Measurements from ENCODE around the gene UVRAG. TPM values are rescaled to one million over a fixed set of nuclear protein-coding genes. Genes with fewer than 3 reads are reported as not detected.

Gene UVRAG
- total and polyA plus RNA-seq, 5 donors from 2014 or later, result 13.7 to 37.2 (median 16.6) TPM

GRCh38 chr11:75859614-75860013, 44.6 kb downstream of the UVRAG start:
- Mint-ChIP-seq H3K4me3 (no peak overlapping the region), H3K27me3 (no peaks in the 10 kb centered on the region), H3K9me3 (no peaks in the 10 kb centered on the region), H3K27ac (no peak overlapping the region), H3K36me3 (peaks cover 24% of the 10 kb centered on the region), H3K4me1 (peaks cover 4 to 21% (median 13%) of the 10 kb centered on the region in 4 donors)
- Histone ChIP-seq H3K9me3 (ENCODE audit: control insufficient read depth in 2 of 2, low read length in 2 of 2) (no peaks in the 10 kb centered on the region), H3K36me3 (ENCODE audit: control insufficient read depth, insufficient read depth, low read length) (peaks cover 6% of the 10 kb centered on the region), H3K27me3 (ENCODE audit: control insufficient read depth, insufficient read depth, low read length) (no peaks in the 10 kb centered on the region), H3K4me3 (ENCODE audit: low read depth, low read length) (no peak overlapping the region), H3K4me1 (ENCODE audit: control insufficient read depth, insufficient read depth, low read length, poor library complexity, severe bottlenecking) (no peaks in the 10 kb centered on the region), H3K27ac (ENCODE audit: insufficient read depth, low read length, poor library complexity, severe bottlenecking) (no peak overlapping the region)
- ATAC-seq (ENCODE audit: low read depth in 2 of 2), result no peak
- no peak for DNase-seq

- DNase-seq (no peak), ATAC-seq (ENCODE audit: low read depth in 2 of 2) (no peak)
- H3K36me3 Mint-ChIP-seq, result peaks cover 8% of the 10 kb centered on the region
- peaks cover 2 to 13% (median 10%) of the 10 kb centered on the region in 4 donors for H3K4me1 Mint-ChIP-seq
- H3K27me3 Mint-ChIP-seq, result no peaks in the 10 kb centered on the region
- H3K4me3 Mint-ChIP-seq, result no peak overlapping the region
- no peaks in the 10 kb centered on the region for H3K9me3 Mint-ChIP-seq
- no peak overlapping the region for H3K4me3 ChIP-seq (ENCODE audit: low read depth, low read length)
- no peaks in the 10 kb centered on the region for H3K27me3 ChIP-seq (ENCODE audit: control insufficient read depth, insufficient read depth, low read length)
- H3K4me1 ChIP-seq (ENCODE audit: control insufficient read depth, insufficient read depth, low read length, poor library complexity, severe bottlenecking), result peaks cover under 1% of the 10 kb centered on the region
- no peaks in the 10 kb centered on the region for H3K9me3 ChIP-seq (ENCODE audit: control insufficient read depth in 2 of 2, low read length in 2 of 2)
- peaks cover 2% of the 10 kb centered on the region for H3K36me3 ChIP-seq (ENCODE audit: control insufficient read depth, insufficient read depth, low read length)
- no peak overlapping the region for H3K27ac ChIP-seq (ENCODE audit: insufficient read depth, low read length, poor library complexity, severe bottlenecking)
- H3K27ac Mint-ChIP-seq, result peak overlapping the region in 1 of 3 donors; percentile 1
Measured at GRCh38 chr11:75862437-75862836, 47.4 kb downstream of the UVRAG start.

GRCh38 chr11:75867778-75868374, 52.9 kb downstream of the UVRAG start:
- H3K4me3 ChIP-seq (ENCODE audit: low read depth, low read length), result no peak overlapping the region
- H3K4me3 Mint-ChIP-seq, result no peak overlapping the region
- no peaks in the 10 kb centered on the region for H3K9me3 ChIP-seq (ENCODE audit: control insufficient read depth in 2 of 2, low read length in 2 of 2)
- no peaks in the 10 kb centered on the region for H3K36me3 ChIP-seq (ENCODE audit: control insufficient read depth, insufficient read depth, low read length)
- peaks cover 3% of the 10 kb centered on the region for H3K4me1 ChIP-seq (ENCODE audit: control insufficient read depth, insufficient read depth, low read length, poor library complexity, severe bottlenecking)
- DNase-seq, result peak; percentile 35 to 73 (median 58)
- H3K9me3 Mint-ChIP-seq, result no peaks in the 10 kb centered on the region
- H3K27me3 ChIP-seq (ENCODE audit: control insufficient read depth, insufficient read depth, low read length), result no peaks in the 10 kb centered on the region
- H3K4me1 Mint-ChIP-seq, result peaks cover 6 to 22% (median 12%) of the 10 kb centered on the region in 4 donors
- peaks cover 6% of the 10 kb centered on the region for H3K36me3 Mint-ChIP-seq
- no peak overlapping the region for H3K27ac ChIP-seq (ENCODE audit: insufficient read depth, low read length, poor library complexity, severe bottlenecking)
- H3K27me3 Mint-ChIP-seq, result no peaks in the 10 kb centered on the region
- peak overlapping the region in 1 of 3 donors; percentile 72 for H3K27ac Mint-ChIP-seq
- peak; percentile 55 to 60 for ATAC-seq (ENCODE audit: low read depth in 2 of 2)

GRCh38 chr11:75868990-75869389, 54.0 kb downstream of the UVRAG start:
- no peak overlapping the region for H3K27ac ChIP-seq (ENCODE audit: insufficient read depth, low read length, poor library complexity, severe bottlenecking)
- H3K4me1 ChIP-seq (ENCODE audit: control insufficient read depth, insufficient read depth, low read length, poor library complexity, severe bottlenecking), result peaks cover 3% of the 10 kb centered on the region
- no peak overlapping the region for H3K4me3 ChIP-seq (ENCODE audit: low read depth, low read length)
- H3K27me3 ChIP-seq (ENCODE audit: control insufficient read depth, insufficient read depth, low read length), result no peaks in the 10 kb centered on the region
- Mint-ChIP-seq H3K27ac (no peak overlapping the region), H3K27me3 (no peaks in the 10 kb centered on the region), H3K4me3 (no peak overlapping the region), H3K36me3 (peaks cover 6% of the 10 kb centered on the region), H3K9me3 (no peaks in the 10 kb centered on the region), H3K4me1 (peaks cover 15 to 23% (median 16%) of the 10 kb centered on the region in 4 donors)
- no peak for ATAC-seq (ENCODE audit: low read depth in 2 of 2)
- no peaks in the 10 kb centered on the region for H3K36me3 ChIP-seq (ENCODE audit: control insufficient read depth, insufficient read depth, low read length)
- H3K9me3 ChIP-seq (ENCODE audit: control insufficient read depth in 2 of 2, low read length in 2 of 2), result no peaks in the 10 kb centered on the region
- DNase-seq, result no peak

GRCh38 chr11:75869661-75870455, 54.8 kb downstream of the UVRAG start:
- H3K36me3 Mint-ChIP-seq, result peaks cover 6% of the 10 kb centered on the region
- Histone ChIP-seq H3K36me3 (ENCODE audit: control insufficient read depth, insufficient read depth, low read length) (no peaks in the 10 kb centered on the region), H3K27ac (ENCODE audit: insufficient read depth, low read length, poor library complexity, severe bottlenecking) (no peak overlapping the region), H3K27me3 (ENCODE audit: control insufficient read depth, insufficient read depth, low read length) (no peaks in the 10 kb centered on the region), H3K4me1 (ENCODE audit: control insufficient read depth, insufficient read depth, low read length, poor library complexity, severe bottlenecking) (peaks cover 3% of the 10 kb centered on the region), H3K4me3 (ENCODE audit: low read depth, low read length) (no peak overlapping the region), H3K9me3 (ENCODE audit: control insufficient read depth in 2 of 2, low read length in 2 of 2) (no peaks in the 10 kb centered on the region)
- no peak overlapping the region for H3K27ac Mint-ChIP-seq
- H3K4me3 Mint-ChIP-seq, result no peak overlapping the region
- peaks cover 15 to 26% (median 17%) of the 10 kb centered on the region in 4 donors for H3K4me1 Mint-ChIP-seq
- no peaks in the 10 kb centered on the region for H3K27me3 Mint-ChIP-seq
- ATAC-seq (ENCODE audit: low read depth in 2 of 2), result no peak
- H3K9me3 Mint-ChIP-seq, result no peaks in the 10 kb centered on the region
- DNase-seq, result no peak

- ATAC-seq (ENCODE audit: low read depth in 2 of 2) (no peak), DNase-seq (no peak)
- no peak overlapping the region for H3K4me3 Mint-ChIP-seq
- no peaks in the 10 kb centered on the region for H3K27me3 ChIP-seq (ENCODE audit: control insufficient read depth, insufficient read depth, low read length)
- H3K27me3 Mint-ChIP-seq, result no peaks in the 10 kb centered on the region
- H3K9me3 Mint-ChIP-seq, result no peaks in the 10 kb centered on the region
- H3K27ac Mint-ChIP-seq, result peak overlapping the region in 2 of 3 donors; percentile 37 to 76
- H3K4me1 Mint-ChIP-seq, result peaks cover 11 to 33% (median 20%) of the 10 kb centered on the region in 4 donors
- H3K9me3 ChIP-seq (ENCODE audit: control insufficient read depth in 2 of 2, low read length in 2 of 2), result no peaks in the 10 kb centered on the region
- no peaks in the 10 kb centered on the region for H3K36me3 ChIP-seq (ENCODE audit: control insufficient read depth, insufficient read depth, low read length)
- H3K27ac ChIP-seq (ENCODE audit: insufficient read depth, low read length, poor library complexity, severe bottlenecking), result no peak overlapping the region
- H3K4me1 ChIP-seq (ENCODE audit: control insufficient read depth, insufficient read depth, low read length, poor library complexity, severe bottlenecking), result no peaks in the 10 kb centered on the region
- H3K4me3 ChIP-seq (ENCODE audit: low read depth, low read length), result no peak overlapping the region
- peaks cover 4% of the 10 kb centered on the region for H3K36me3 Mint-ChIP-seq
Measured at GRCh38 chr11:75872887-75873416, 57.9 kb downstream of the UVRAG start.

- Mint-ChIP-seq H3K4me3 (no peak overlapping the region), H3K27ac (peak overlapping the region in 1 of 3 donors; percentile 76), H3K27me3 (no peaks in the 10 kb centered on the region), H3K4me1 (peaks cover 10 to 32% (median 18%) of the 10 kb centered on the region in 4 donors), H3K9me3 (no peaks in the 10 kb centered on the region), H3K36me3 (peaks cover 3% of the 10 kb centered on the region)
- H3K27ac ChIP-seq (ENCODE audit: insufficient read depth, low read length, poor library complexity, severe bottlenecking), result no peak overlapping the region
- no peak for DNase-seq
- H3K4me1 ChIP-seq (ENCODE audit: control insufficient read depth, insufficient read depth, low read length, poor library complexity, severe bottlenecking), result no peaks in the 10 kb centered on the region
- H3K36me3 ChIP-seq (ENCODE audit: control insufficient read depth, insufficient read depth, low read length), result no peaks in the 10 kb centered on the region
- no peaks in the 10 kb centered on the region for H3K9me3 ChIP-seq (ENCODE audit: control insufficient read depth in 2 of 2, low read length in 2 of 2)
- peak in 1 of 2 donors; percentile 18 for ATAC-seq (ENCODE audit: low read depth in 2 of 2)
- no peaks in the 10 kb centered on the region for H3K27me3 ChIP-seq (ENCODE audit: control insufficient read depth, insufficient read depth, low read length)
- no peak overlapping the region for H3K4me3 ChIP-seq (ENCODE audit: low read depth, low read length)
Measured at GRCh38 chr11:75873417-75874221, 58.6 kb downstream of the UVRAG start.

Data from CD4-positive, CD25-positive, alpha-beta regulatory T cell (primary cell).